HL-60/S4 (cell line): ENCODE measurements around the gene ATP13A5.

Experiments used
- in situ Hi-C: fragments of 300-500 bp; cut with MboI; formaldehyde crosslinking; loops from 2 replicates; pipeline ENCODE4 v1.14.3; 2022; ENCODE audit warnings: low sequenced_read_pairs

ATP13A5 gene

GRCh38 chr3:193262707-193263106 lies 115.8 kb downstream of the ATP13A5 start:
- in situ Hi-C loops, result no loop called here

- in situ Hi-C loops, result no loop called here
These were observed 116.6 kb downstream of the ATP13A5 start for GRCh38 chr3:193261970-193262369.

GRCh38 chr3:193253986-193254660 lies 124.4 kb downstream of the ATP13A5 start:
- in situ Hi-C loops, result no loop called here

DNA sequence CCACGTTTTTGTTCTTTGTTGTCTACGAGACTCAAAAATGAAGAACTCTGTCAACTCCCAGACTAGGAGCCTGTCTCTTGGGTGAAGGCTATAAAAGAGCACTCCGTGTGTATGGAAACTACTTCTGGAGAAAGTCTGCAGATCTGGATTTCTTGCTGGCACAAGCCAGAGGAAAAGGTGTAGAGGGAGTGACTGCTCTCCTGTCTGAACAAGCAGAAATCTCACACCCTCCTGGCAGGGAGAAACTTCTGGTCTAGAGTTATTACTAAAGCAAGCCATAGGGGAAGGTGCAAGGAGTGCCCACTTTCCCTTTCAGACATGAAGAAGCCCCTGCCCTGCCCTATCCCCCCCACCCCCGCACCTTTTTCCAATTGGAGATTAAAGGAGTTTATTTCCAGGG lies 128.1 kb downstream of the ATP13A5 start:
- in situ Hi-C loops, result no loop called here

DNA sequence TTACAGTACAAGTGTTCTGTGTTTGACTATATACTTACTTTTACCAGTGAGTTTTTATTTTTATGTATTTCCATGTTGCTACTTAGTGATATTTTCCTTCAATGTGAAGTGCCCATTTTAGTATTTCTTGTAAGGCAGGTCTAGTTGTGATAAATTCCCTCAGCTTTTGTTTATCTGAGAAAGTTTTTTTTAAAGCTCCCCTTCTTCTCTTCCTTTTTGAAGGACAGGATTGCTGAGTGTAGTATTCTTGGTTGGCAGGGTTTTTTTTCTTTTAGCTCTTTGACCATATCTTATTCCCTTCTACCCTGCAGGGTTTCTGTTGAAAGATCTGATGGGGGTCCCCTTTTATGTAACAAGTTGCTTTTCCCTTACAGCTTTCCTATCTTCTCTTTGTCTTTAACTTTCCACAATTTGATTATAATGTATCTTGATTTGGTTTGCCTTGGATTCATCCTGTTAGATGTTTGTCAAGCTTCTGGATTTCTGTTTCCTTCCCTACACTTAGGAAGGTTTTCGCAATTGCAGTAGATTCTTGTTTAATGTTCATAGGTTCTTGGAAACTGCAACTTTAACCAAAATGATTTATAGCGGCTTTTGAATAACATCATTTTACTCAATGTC lies 129.6 kb downstream of the ATP13A5 start:
- in situ Hi-C loops, result no loop called here

- in situ Hi-C loops, result no loop called here
These were observed 135.0 kb downstream of the ATP13A5 start for GRCh38 chr3:193243571-193243970.

GRCh38 chr3:193241716-193242115 lies 136.8 kb downstream of the ATP13A5 start:
- in situ Hi-C loops, result no loop called here

GRCh38 chr3:193240850-193241706 lies 137.5 kb downstream of the ATP13A5 start, which contains the start of gene PLAAT1:
Gene PLAAT1, plus strand, starts transcription at chr3:193241222. Its CDS starts 14,429 bp downstream, at chr3:193255651.
- in situ Hi-C loops, result no loop called here

GRCh38 chr3:193240436-193240849 lies 138.1 kb downstream of the ATP13A5 start:
- in situ Hi-C loops, result no loop called here

DNA sequence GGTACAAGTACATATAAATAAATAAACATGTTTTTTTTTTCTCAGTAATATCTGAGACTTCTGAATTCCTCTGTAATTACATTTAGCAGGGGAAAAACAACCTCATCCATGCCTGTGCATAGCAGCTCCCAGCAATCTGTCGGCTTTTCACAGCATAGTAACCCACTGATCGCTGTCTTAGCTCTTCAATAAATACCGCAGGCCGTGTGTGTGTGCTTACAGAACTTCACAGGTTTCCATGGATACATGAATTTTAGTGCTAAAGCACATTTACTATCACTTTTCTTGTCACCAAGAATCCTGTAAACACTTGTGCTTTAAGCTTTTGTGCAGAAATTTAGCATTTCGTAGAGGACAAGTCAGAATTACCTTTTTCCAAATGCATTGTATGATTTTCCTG lies 141.5 kb downstream of the ATP13A5 start:
- in situ Hi-C loops, result no loop called here

- in situ Hi-C loops, result no loop called here
These were observed 142.0 kb downstream of the ATP13A5 start for GRCh38 chr3:193236599-193236998.

- in situ Hi-C loops, result no loop called here
These were observed 147.4 kb downstream of the ATP13A5 start for GRCh38 chr3:193231201-193231600.

DNA sequence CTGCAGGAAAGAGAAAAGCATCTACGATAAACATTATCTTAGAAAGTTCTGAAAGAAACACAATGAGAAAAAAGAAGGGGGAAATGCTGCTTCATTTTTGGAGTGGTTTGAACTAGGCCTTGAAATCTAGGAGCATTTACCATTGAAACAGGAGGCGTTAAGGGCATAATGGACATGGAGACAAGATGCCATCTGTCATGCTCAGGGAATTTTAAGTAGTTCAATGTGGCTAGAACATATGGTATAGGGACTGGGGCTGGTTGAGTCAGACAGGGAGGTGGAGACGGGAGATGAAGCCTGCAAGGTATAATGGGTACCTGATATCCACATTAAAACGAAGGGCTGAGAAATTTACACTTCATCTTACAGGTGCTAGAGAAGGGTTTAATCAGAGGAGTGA lies 147.9 kb downstream of the ATP13A5 start:
- in situ Hi-C loops, result no loop called here

DNA sequence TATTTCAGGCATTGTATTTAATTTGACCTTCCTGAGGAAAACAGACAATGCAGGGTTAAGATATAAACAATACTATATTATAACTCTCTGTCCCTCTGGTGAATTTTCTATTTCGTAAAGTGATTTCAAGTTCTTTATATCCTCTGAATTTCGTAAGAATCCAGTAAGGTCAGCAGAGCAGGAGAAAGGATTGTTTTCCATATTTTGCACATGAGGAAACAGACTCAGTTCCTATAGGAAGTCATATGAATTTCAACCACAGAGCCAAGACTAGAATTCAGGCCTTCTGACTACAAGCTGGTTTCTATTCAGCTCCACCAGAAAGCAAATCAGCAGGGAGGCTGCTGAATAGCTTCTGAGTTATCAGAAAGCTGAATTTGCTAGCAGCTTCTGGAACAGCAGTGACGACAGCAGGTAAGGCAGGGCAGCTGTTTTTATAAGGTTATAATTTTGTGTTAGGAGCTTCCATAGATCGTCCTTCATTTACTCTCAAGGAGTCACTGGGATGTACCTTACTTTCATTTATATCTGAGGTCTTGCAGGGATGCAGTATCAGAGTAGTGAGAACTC lies 148.6 kb downstream of the ATP13A5 start:
- in situ Hi-C loops, result no loop called here

DNA sequence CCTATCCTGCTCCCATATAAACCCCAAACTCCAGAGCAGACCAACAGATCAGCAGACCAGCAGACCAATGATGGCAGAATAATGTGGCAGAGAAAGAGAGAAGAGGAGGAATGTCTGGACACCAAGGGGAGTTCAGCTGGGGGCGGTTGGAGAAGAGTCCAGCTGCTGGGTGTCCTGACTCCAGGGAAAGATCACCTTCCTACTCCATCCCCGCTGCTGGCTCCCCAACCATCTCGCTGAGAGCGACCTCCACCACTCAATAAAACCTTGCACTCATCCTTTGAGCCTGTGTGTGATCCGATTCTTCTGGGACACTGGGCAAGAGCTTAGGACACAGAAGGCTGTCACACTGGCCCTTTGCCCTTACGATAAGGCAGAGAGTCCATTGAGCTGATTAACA lies 150.3 kb downstream of the ATP13A5 start:
- in situ Hi-C loops, result no loop called here

- in situ Hi-C loops, result no loop called here
These were observed 153.0 kb downstream of the ATP13A5 start for GRCh38 chr3:193225302-193226125.
